ENCODE results near the gene ZSWIM3. TPM values are rescaled to one million over a fixed set of nuclear protein-coding genes. Genes with fewer than 3 reads are reported as not detected.

Gene ZSWIM3
- total RNA-seq, 3 donors from 2014 or later (not counting 1 experiment from before 2014, with no cell fraction given) = 1.4 to 2.3 (median 1.5) TPM

GRCh38 chr20:45845452-45845851 is 12.0 kb upstream of the ZSWIM3 start:
- Histone ChIP-seq H3K27ac (ENCODE audit: low read length) (no peak overlapping the region), H3K36me3 (ENCODE audit: control insufficient read depth, insufficient read depth, low read length) (peaks cover 55% of the 10 kb centered on the region), H3K27me3 (ENCODE audit: control insufficient read depth, insufficient read depth, low read length) (no peaks in the 10 kb centered on the region), H3K9me3 (ENCODE audit: control insufficient read depth, insufficient read depth, low read length) (no peaks in the 10 kb centered on the region), H3K4me1 (ENCODE audit: control insufficient read depth, insufficient read depth, low read length) (peaks cover 11% of the 10 kb centered on the region), H3K4me3 (ENCODE audit: low read length) (no peak overlapping the region)
- DNase-seq = no peak
- Mint-ChIP-seq H3K4me1 (peaks cover 18 to 27% of the 10 kb centered on the region in 2 donors), H3K27ac (no peak overlapping the region), H3K36me3 (no peaks in the 10 kb centered on the region), H3K27me3 (ENCODE audit: low read depth in 2 of 2) (no peaks in the 10 kb centered on the region), H3K4me3 (no peak overlapping the region), H3K9me3 (no peaks in the 10 kb centered on the region)
- intact Hi-C loops (cut with micrococcal nuclease) = no loop called here
- no peak for TF ChIP-seq CTCF (IDR thresholded peaks at IDR 0.05)
- ATAC-seq = no peak

GRCh38 chr20:45848421-45848820 is 9.0 kb upstream of the ZSWIM3 start:
- H3K27ac Mint-ChIP-seq = no peak overlapping the region
- Histone ChIP-seq H3K4me3 (ENCODE audit: low read length) (no peak overlapping the region), H3K27ac (ENCODE audit: low read length) (no peak overlapping the region), H3K4me1 (ENCODE audit: control insufficient read depth, insufficient read depth, low read length) (no peaks in the 10 kb centered on the region), H3K36me3 (ENCODE audit: control insufficient read depth, insufficient read depth, low read length) (peaks cover 53% of the 10 kb centered on the region), H3K27me3 (ENCODE audit: control insufficient read depth, insufficient read depth, low read length) (no peaks in the 10 kb centered on the region), H3K9me3 (ENCODE audit: control insufficient read depth, insufficient read depth, low read length) (no peaks in the 10 kb centered on the region)
- DNase-seq (no peak), ATAC-seq (no peak)
- 97% methylated on average over 8 of the region's 8 CpGs for WGBS (ENCODE audit: insufficient coverage)
- H3K4me3 Mint-ChIP-seq = no peak overlapping the region
- no peaks in the 10 kb centered on the region for H3K27me3 Mint-ChIP-seq (ENCODE audit: low read depth in 2 of 2)
- TF ChIP-seq CTCF (IDR thresholded peaks at IDR 0.05) = no peak
- no peaks in the 10 kb centered on the region for H3K9me3 Mint-ChIP-seq
- H3K36me3 Mint-ChIP-seq = no peaks in the 10 kb centered on the region
- peaks cover 7 to 14% of the 10 kb centered on the region in 2 donors for H3K4me1 Mint-ChIP-seq
- intact Hi-C loops (cut with micrococcal nuclease) = no loop called here

GRCh38 chr20:45848969-45849582 is 8.3 kb upstream of the ZSWIM3 start:
- Mint-ChIP-seq H3K27me3 (ENCODE audit: low read depth in 2 of 2) (no peaks in the 10 kb centered on the region), H3K9me3 (no peaks in the 10 kb centered on the region), H3K4me1 (peaks cover 11 to 14% of the 10 kb centered on the region in 2 donors), H3K27ac (no peak overlapping the region), H3K4me3 (no peak overlapping the region), H3K36me3 (no peaks in the 10 kb centered on the region)
- Histone ChIP-seq H3K27ac (ENCODE audit: low read length) (no peak overlapping the region), H3K27me3 (ENCODE audit: control insufficient read depth, insufficient read depth, low read length) (no peaks in the 10 kb centered on the region), H3K4me3 (ENCODE audit: low read length) (no peak overlapping the region), H3K36me3 (ENCODE audit: control insufficient read depth, insufficient read depth, low read length) (peaks cover 50% of the 10 kb centered on the region), H3K9me3 (ENCODE audit: control insufficient read depth, insufficient read depth, low read length) (no peaks in the 10 kb centered on the region), H3K4me1 (ENCODE audit: control insufficient read depth, insufficient read depth, low read length) (no peaks in the 10 kb centered on the region)
- DNase-seq (no peak), ATAC-seq (no peak)
- WGBS (ENCODE audit: insufficient coverage) = 100% methylated on average over 7 of the region's 8 CpGs
- intact Hi-C loops (cut with micrococcal nuclease) = no loop called here
- TF ChIP-seq CTCF (IDR thresholded peaks at IDR 0.05) = no peak

GRCh38 chr20:45850238-45850637 is 7.2 kb upstream of the ZSWIM3 start:
- H3K27me3 Mint-ChIP-seq (ENCODE audit: low read depth in 2 of 2) = no peaks in the 10 kb centered on the region
- H3K36me3 Mint-ChIP-seq = no peaks in the 10 kb centered on the region
- H3K4me3 ChIP-seq (ENCODE audit: low read length) = no peak overlapping the region
- peaks cover 48% of the 10 kb centered on the region for H3K36me3 ChIP-seq (ENCODE audit: control insufficient read depth, insufficient read depth, low read length)
- H3K9me3 Mint-ChIP-seq = no peaks in the 10 kb centered on the region
- H3K27ac ChIP-seq (ENCODE audit: low read length) = no peak overlapping the region
- intact Hi-C loops (cut with micrococcal nuclease) = no loop called here
- 100% methylated on average over 2 of the region's 2 CpGs for WGBS (ENCODE audit: insufficient coverage)
- H3K9me3 ChIP-seq (ENCODE audit: control insufficient read depth, insufficient read depth, low read length) = no peaks in the 10 kb centered on the region
- ATAC-seq (no peak), DNase-seq (no peak)
- no peaks in the 10 kb centered on the region for H3K27me3 ChIP-seq (ENCODE audit: control insufficient read depth, insufficient read depth, low read length)
- H3K4me3 Mint-ChIP-seq = no peak overlapping the region
- H3K4me1 ChIP-seq (ENCODE audit: control insufficient read depth, insufficient read depth, low read length) = peaks cover 6% of the 10 kb centered on the region
- no peak for TF ChIP-seq CTCF (IDR thresholded peaks at IDR 0.05)
- peaks cover 11 to 18% of the 10 kb centered on the region in 2 donors for H3K4me1 Mint-ChIP-seq
- H3K27ac Mint-ChIP-seq = no peak overlapping the region

All from natural killer cell (primary cell).